Natural killer cell (primary cell): ENCODE results near the gene HLA-G. TPM values are rescaled to one million over a fixed set of nuclear protein-coding genes. Genes with fewer than 3 reads are reported as not detected.
"Not testable (repeated sequence)": the region's sequence is repeated elsewhere in the genome, so short reads cannot be mapped to it uniquely, and the experiment has no call there.

Experiments
- ATAC-seq, 3 donors: fragments of 150-1000 bp in 2 of 3; fragments of 200-7000 bp in 1 of 3; cut with Tn5 transposase; 1 replicate in 1 of 3; 2 replicates in 2 of 3; pipeline ENCODE4 v1.10.0; 2021; ENCODE audit warnings: mild to moderate bottlenecking in 2 of 3, moderate library complexity in 2 of 3
- DNase-seq, 2 donors: peaks; one replicate each; pipeline versions ENCODE4 v3.0.0 to v3.0.0-alpha.2; 2013 to 2021; ENCODE audit warnings: mixed read lengths in 1 of 2
- H3K27ac ChIP-seq: one replicate; pipeline ENCODE4 v1.5.1; 2013; ENCODE audit warnings: mild to moderate bottlenecking, low read length
- H3K27me3 ChIP-seq: one replicate; pipeline ENCODE4 v1.6.1; 2013; ENCODE audit warnings: low read length; ENCODE audit not compliant: control insufficient read depth, insufficient read depth
- H3K36me3 ChIP-seq: one replicate; pipeline ENCODE4 v1.6.1; 2013; ENCODE audit warnings: low read length; ENCODE audit not compliant: control insufficient read depth, insufficient read depth
- H3K4me1 ChIP-seq: one replicate; pipeline ENCODE4 v1.6.1; 2013; ENCODE audit warnings: low read length; ENCODE audit not compliant: control insufficient read depth, insufficient read depth
- H3K4me3 ChIP-seq: one replicate; pipeline ENCODE4 v1.5.1; 2013; ENCODE audit warnings: low read length
- H3K9me3 ChIP-seq: one replicate; pipeline ENCODE4 v1.6.1; 2013; ENCODE audit warnings: low read length; ENCODE audit not compliant: control insufficient read depth, insufficient read depth
- H3K27ac Mint-ChIP-seq, 2 donors: one replicate each; pipeline ENCODE4 v1.8.0; 2022; ENCODE audit warnings: mild to moderate bottlenecking in 2 of 2, mixed read lengths in 2 of 2, moderate library complexity in 1 of 2
- H3K27me3 Mint-ChIP-seq, 2 donors: one replicate each; pipeline ENCODE4 v1.8.0; 2022; ENCODE audit warnings: low read depth in 2 of 2, mixed read lengths in 2 of 2
- H3K36me3 Mint-ChIP-seq: one replicate; pipeline ENCODE4 v1.8.0; 2022; ENCODE audit warnings: mixed read lengths
- H3K4me1 Mint-ChIP-seq, 2 donors: one replicate each; pipeline ENCODE4 v1.8.0; 2022; ENCODE audit warnings: mixed read lengths in 2 of 2
- H3K4me3 Mint-ChIP-seq: one replicate; pipeline ENCODE4 v1.8.0; 2022; ENCODE audit warnings: mild to moderate bottlenecking, moderate library complexity, mixed read lengths
- H3K9me3 Mint-ChIP-seq, 2 donors: one replicate each; pipeline ENCODE4 v1.8.0; 2022; ENCODE audit warnings: mixed read lengths in 2 of 2
- WGBS: methylation state at CpG from one replicate; pipeline ENCODE4 v1.1.7; 2013; ENCODE audit warnings: missing lambda C conversion rate; ENCODE audit not compliant: insufficient coverage; 5-methylcytosine and 5-hydroxymethylcytosine counted together
- intact Hi-C: fragments of 100-400 bp; cut with micrococcal nuclease; formaldehyde crosslinking; loops from one replicate; pipeline ENCODE4 v1.14.2; 2022
- total RNA-seq, 4 donors: library from RNA; stranded (reverse); fragments of 120-200 nt in 1 of 4; gene quantifications; one replicate each; pipeline versions ENCODE4 v1.2.3 to v1.2.4, GENCODE V29; 2013 to 2022
- TF ChIP-seq, protein P1 (sequence below): fragments of 200-600 bp; IDR thresholded peaks from one replicate; pipeline ENCODE4 v1.8.0; 2022; ENCODE audit warnings: antibody characterized with exemption

Gene HLA-G
- total RNA-seq: 1 to 10 TPM; 1.6 to 7.7 (median 4.0) TPM
- 0.70 TPM for total RNA-seq (2013)

DNA sequence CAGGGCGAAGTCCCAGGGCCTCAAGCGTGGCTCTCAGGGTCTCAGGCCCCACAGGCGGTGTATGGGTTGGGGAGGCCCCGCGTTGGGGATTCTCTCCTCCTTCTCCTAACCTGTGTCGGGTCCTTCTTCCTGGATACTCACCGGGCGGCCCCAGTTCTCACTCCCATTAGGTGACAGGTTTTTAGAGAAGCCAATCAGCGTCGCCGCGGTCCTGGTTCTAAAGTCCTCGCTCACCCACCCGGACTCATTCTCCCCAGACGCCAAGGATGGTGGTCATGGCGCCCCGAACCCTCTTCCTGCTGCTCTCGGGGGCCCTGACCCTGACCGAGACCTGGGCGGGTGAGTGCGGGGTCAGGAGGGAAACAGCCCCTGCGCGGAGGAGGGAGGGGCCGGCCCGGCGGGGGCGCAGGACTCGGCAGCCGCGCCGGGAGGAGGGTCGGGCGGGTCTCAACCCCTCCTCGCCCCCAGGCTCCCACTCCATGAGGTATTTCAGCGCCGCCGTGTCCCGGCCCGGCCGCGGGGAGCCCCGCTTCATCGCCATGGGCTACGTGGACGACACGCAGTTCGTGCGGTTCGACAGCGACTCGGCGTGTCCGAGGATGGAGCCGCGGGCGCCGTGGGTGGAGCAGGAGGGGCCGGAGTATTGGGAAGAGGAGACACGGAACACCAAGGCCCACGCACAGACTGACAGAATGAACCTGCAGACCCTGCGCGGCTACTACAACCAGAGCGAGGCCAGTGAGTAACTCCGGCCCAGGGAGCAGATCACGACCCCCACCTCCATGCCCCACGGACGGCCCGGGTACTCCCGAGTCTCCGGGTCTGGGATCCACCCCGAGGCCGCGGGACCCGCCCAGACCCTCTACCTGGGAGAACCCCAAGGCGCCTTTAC is at the start of gene HLA-G:
Gene HLA-G (plus strand): TSS at position 247 of the 892 bp plus-strand sequence. CDS start 20 bp downstream, at position 267.
- peak within 1 kb of the TSS; percentile 69 for H3K4me3 Mint-ChIP-seq

DNA sequence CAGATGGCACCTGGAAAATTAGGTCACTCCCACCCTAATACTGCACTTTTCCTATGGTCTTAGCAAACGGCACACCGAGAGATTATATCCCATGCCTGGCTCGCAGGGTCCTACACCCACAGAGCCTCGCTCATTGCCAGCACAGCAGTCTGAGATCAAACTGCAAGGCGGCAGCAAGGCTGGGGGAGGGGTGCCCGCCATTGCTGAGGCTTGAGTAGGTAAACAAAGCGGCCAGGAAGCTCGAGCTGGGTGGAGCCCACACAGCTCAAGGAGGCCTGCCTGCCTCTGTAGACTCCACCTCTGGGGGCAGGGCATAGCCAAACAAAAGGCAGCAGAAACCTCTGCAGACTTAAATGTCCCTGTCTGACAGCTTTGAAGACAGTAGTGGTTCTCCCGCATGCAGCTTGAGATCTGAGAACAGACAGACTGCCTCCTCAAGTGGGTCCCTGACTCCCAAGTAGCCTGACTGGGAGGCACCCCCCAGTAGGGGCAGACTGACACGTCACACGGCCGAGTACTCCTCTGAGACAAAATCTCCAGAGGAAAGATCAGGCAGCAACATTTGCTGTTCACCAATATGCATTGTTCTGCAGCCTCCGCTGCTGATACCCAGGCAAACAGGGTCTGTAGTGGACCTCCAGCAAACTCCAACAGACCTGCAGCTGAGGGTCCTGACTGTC is 47.5 kb upstream of the HLA-G start:
- DNase-seq, H3K27me3 ChIP-seq, H3K9me3 Mint-ChIP-seq, ATAC-seq, H3K27ac ChIP-seq, intact Hi-C loops, H3K9me3 ChIP-seq, H3K27ac Mint-ChIP-seq, H3K4me1 ChIP-seq, H3K4me1 Mint-ChIP-seq, H3K36me3 ChIP-seq, H3K4me3 Mint-ChIP-seq, H3K36me3 Mint-ChIP-seq, H3K4me3 ChIP-seq: not testable (repeated sequence)
- H3K27me3 Mint-ChIP-seq: peaks cover 26 to 62% of the 10 kb centered on the region in 2 donors
- 73% methylated on average over 13 of the region's 13 CpGs for WGBS

More for the DNA sequence above, at the start of gene HLA-G:
- WGBS: 9% methylated on average over 75 of the region's 75 CpGs
- Mint-ChIP-seq H3K27me3 (peaks cover 70 to 78% of the 10 kb centered on the region in 2 donors), H3K27ac (no peak within 1 kb of the TSS), H3K9me3 (no peaks in the 10 kb centered on the region), H3K36me3 (no peaks in the 10 kb centered on the region), H3K4me1 (peaks cover 0 to 9% of the 10 kb centered on the region in 2 donors)
- intact Hi-C loops: no loop called here
- H3K4me3 ChIP-seq: peak within 1 kb of the TSS; percentile 17
- H3K36me3 ChIP-seq: no peaks in the 10 kb centered on the region
- H3K4me1 ChIP-seq: peaks cover 14% of the 10 kb centered on the region
- ATAC-seq: peak in 2 of 3 donors; percentile 26 to 38
- H3K27me3 ChIP-seq: peaks cover 18% of the 10 kb centered on the region
- TF ChIP-seq, protein P1, sequence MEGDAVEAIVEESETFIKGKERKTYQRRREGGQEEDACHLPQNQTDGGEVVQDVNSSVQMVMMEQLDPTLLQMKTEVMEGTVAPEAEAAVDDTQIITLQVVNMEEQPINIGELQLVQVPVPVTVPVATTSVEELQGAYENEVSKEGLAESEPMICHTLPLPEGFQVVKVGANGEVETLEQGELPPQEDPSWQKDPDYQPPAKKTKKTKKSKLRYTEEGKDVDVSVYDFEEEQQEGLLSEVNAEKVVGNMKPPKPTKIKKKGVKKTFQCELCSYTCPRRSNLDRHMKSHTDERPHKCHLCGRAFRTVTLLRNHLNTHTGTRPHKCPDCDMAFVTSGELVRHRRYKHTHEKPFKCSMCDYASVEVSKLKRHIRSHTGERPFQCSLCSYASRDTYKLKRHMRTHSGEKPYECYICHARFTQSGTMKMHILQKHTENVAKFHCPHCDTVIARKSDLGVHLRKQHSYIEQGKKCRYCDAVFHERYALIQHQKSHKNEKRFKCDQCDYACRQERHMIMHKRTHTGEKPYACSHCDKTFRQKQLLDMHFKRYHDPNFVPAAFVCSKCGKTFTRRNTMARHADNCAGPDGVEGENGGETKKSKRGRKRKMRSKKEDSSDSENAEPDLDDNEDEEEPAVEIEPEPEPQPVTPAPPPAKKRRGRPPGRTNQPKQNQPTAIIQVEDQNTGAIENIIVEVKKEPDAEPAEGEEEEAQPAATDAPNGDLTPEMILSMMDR: no peak
- H3K27ac ChIP-seq: no peak within 1 kb of the TSS
- DNase-seq: peak in 1 of 2 donors; percentile 28
- H3K9me3 ChIP-seq: no peaks in the 10 kb centered on the region

DNA sequence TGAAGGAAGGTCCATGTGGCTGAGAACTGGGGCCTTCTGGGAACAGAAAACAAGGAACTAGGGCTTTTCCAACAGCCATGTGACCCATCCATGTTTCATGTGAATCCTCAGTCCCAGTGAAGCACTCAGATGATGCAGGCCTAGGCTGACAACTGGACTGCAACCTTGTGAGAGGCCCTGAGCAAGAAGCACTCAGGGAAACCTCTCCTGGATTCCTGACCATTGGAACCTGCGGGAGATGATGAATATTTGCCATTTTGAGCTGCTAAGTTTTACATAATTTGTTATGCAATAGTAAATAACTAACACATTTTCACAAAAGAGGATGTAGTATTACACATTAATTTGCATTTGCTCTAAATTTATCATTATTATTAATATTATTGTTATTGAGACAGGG is 38.4 kb upstream of the HLA-G start:
- Mint-ChIP-seq H3K27ac (no peak overlapping the region), H3K9me3 (no peaks in the 10 kb centered on the region), H3K4me3 (no peak overlapping the region), H3K27me3 (peaks cover 33 to 61% of the 10 kb centered on the region in 2 donors), H3K4me1 (peaks cover 9 to 19% of the 10 kb centered on the region in 2 donors), H3K36me3 (no peaks in the 10 kb centered on the region)
- Histone ChIP-seq H3K36me3 (no peaks in the 10 kb centered on the region), H3K27me3 (peaks cover 6% of the 10 kb centered on the region), H3K27ac (no peak overlapping the region), H3K9me3 (no peaks in the 10 kb centered on the region), H3K4me3 (no peak overlapping the region), H3K4me1 (peaks cover 18% of the 10 kb centered on the region)
- intact Hi-C loops: no loop called here
- DNase-seq (no peak), ATAC-seq (no peak)
- TF ChIP-seq, protein P1: no peak
- 100% methylated on average over 1 of the region's 1 CpG for WGBS

DNA sequence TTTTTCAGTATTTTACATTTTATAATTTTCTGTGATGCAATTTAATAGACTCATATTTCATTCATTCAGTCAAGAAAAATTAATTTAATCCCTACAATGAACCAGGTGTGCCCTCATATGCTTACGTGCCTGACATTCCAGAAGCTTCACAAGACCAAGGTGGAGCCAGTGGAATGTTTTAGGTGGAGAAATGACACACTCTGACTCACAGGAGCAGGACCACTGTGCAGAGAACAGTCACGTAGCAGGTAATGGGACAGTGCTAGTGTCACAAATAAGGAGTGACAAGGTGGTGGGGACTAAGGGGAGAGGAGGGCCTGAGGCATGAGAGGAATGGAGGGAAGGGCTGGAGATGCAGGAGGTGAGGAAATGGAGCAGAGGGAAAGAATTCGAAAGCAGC is 37.0 kb upstream of the HLA-G start:
- 94% methylated on average over 3 of the region's 3 CpGs for WGBS
- DNase-seq: no peak
- no peak overlapping the region for H3K27ac ChIP-seq
- Mint-ChIP-seq H3K4me3 (peak overlapping the region; percentile 92), H3K4me1 (peaks cover 9 to 19% of the 10 kb centered on the region in 2 donors), H3K9me3 (no peaks in the 10 kb centered on the region), H3K27me3 (peaks cover 42 to 66% of the 10 kb centered on the region in 2 donors), H3K36me3 (no peaks in the 10 kb centered on the region), H3K27ac (peak overlapping the region in 1 of 2 donors; percentile 84)
- H3K9me3 ChIP-seq: no peaks in the 10 kb centered on the region
- intact Hi-C loops: no loop called here
- no peaks in the 10 kb centered on the region for H3K36me3 ChIP-seq
- H3K4me1 ChIP-seq: peaks cover 18% of the 10 kb centered on the region
- peaks cover 14% of the 10 kb centered on the region for H3K27me3 ChIP-seq
- ATAC-seq: no peak
- H3K4me3 ChIP-seq: no peak overlapping the region
- TF ChIP-seq, protein P1: no peak
